Hepatocyte (in vitro differentiated cells): ENCODE measurements around the gene FLOT2.

Experiments used
- CTCF ChIP-seq: fragments of 200-600 bp; sonication (generic); IDR thresholded peaks from 2 replicates; pipeline ENCODE4 v1.5.1; 2016; ENCODE audit warnings: antibody characterized with exemption, mild to moderate bottlenecking; ENCODE audit not compliant: poor library complexity
- EZH2 ChIP-seq: fragments of 200-600 bp; sonication (generic); IDR thresholded peaks from 2 replicates; pipeline ENCODE4 v1.6.1; 2016; ENCODE audit warnings: antibody characterized with exemption, mild to moderate bottlenecking, borderline replicate concordance
- EZH2phosphoT487 ChIP-seq: fragments of 200-600 bp; sonication (generic); IDR thresholded peaks from one replicate; pipeline ENCODE4 v1.6.1; 2018; ENCODE audit warnings: antibody characterized with exemption, mild to moderate bottlenecking, low read depth, moderate library complexity; ENCODE audit not compliant: unreplicated experiment, severe bottlenecking

GRCh38 chr17:28885951-28886350 lies 11.6 kb downstream of the FLOT2 start:
- no peak for TF ChIP-seq CTCF
- no peak for TF ChIP-seq EZH2phosphoT487
- no peak for TF ChIP-seq EZH2
